ENCODE measurements around the gene TRIM72.
"Not testable (repeated sequence)": the region's sequence is repeated elsewhere in the genome, so short reads cannot be mapped to it uniquely, and the experiment has no call there.

TRIM72 gene

GRCh38 chr16:31215287-31216162 lies 1.6 kb downstream of the TRIM72 start:
- no peak for DNase-seq

GRCh38 chr16:31216422-31217135 lies 2.7 kb downstream of the TRIM72 start, which contains the start of gene PYDC1:
Gene PYDC1 (minus strand): TSS chr16:31217135. CDS start chr16:31217028, 107 bp downstream.
- no peak for DNase-seq

- DNase-seq, result no peak
Observed at GRCh38 chr16:31217136-31217530, 3.2 kb downstream of the TRIM72 start.

- no peak for DNase-seq
Observed at GRCh38 chr16:31219154-31219741, 5.3 kb downstream of the TRIM72 start.

- DNase-seq, result no peak
Observed at GRCh38 chr16:31221357-31222160, 7.6 kb downstream of the TRIM72 start.

- DNase-seq, result no peak
Observed at GRCh38 chr16:31223044-31223443, 9.1 kb downstream of the TRIM72 start.

GRCh38 chr16:31224092-31224955 lies 10.4 kb downstream of the TRIM72 start:
- DNase-seq, result no peak

GRCh38 chr16:31225193-31225592 lies 11.3 kb downstream of the TRIM72 start:
- DNase-seq, result no peak

- no peak for DNase-seq
Observed at GRCh38 chr16:31228206-31228605, 14.3 kb downstream of the TRIM72 start.

GRCh38 chr16:31229501-31229900 lies 15.6 kb downstream of the TRIM72 start:
- DNase-seq, result no peak

- DNase-seq, result no peak
Observed at GRCh38 chr16:31238041-31238440, 24.1 kb downstream of the TRIM72 start.

GRCh38 chr16:31242206-31242605 lies 28.3 kb downstream of the TRIM72 start:
- no peak for DNase-seq

- no peak for DNase-seq
Observed at GRCh38 chr16:31243734-31244670, 30.1 kb downstream of the TRIM72 start.

GRCh38 chr16:31245598-31245997 lies 31.7 kb downstream of the TRIM72 start:
- not testable (repeated sequence) for DNase-seq

GRCh38 chr16:31246296-31246695 lies 32.4 kb downstream of the TRIM72 start:
- no peak for DNase-seq

GRCh38 chr16:31248344-31248743 lies 34.4 kb downstream of the TRIM72 start:
- DNase-seq, result no peak

GRCh38 chr16:31250782-31251384 lies 37.0 kb downstream of the TRIM72 start:
- DNase-seq, result no peak

- DNase-seq, result no peak
Observed at GRCh38 chr16:31251435-31251834, 37.5 kb downstream of the TRIM72 start.

- DNase-seq, result no peak
Observed at GRCh38 chr16:31253642-31254045, 39.7 kb downstream of the TRIM72 start.

GRCh38 chr16:31256466-31256865 lies 42.5 kb downstream of the TRIM72 start:
- no peak for DNase-seq

All from NCI-H2081 treated with DMSO at 0.1 percent for 48 hours (cell line).